HG02588 (cell line): ENCODE measurements around the gene IL1A.
"Not testable (repeated sequence)": the region's sequence is repeated elsewhere in the genome, so short reads cannot be mapped to it uniquely, and the experiment has no call there.

Experiments
- ATAC-seq: cut with Tn5 transposase; IDR thresholded peaks from one replicate; pipeline ENCODE4 v1.9.1; 2021; ENCODE audit warnings: mild to moderate bottlenecking, moderate library complexity; ENCODE audit not compliant: unreplicated experiment

The IL1A gene, protein sequence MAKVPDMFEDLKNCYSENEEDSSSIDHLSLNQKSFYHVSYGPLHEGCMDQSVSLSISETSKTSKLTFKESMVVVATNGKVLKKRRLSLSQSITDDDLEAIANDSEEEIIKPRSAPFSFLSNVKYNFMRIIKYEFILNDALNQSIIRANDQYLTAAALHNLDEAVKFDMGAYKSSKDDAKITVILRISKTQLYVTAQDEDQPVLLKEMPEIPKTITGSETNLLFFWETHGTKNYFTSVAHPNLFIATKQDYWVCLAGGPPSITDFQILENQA

GRCh38 chr2:112784199-112785189, at the start of gene IL1A:
TSS of gene IL1A (minus strand) at chr2:112784493. CDS start at chr2:112783770, 723 bp downstream.
- no peak for ATAC-seq

GRCh38 chr2:112833976-112834375, 49.7 kb upstream of the IL1A start:
- ATAC-seq: no peak

DNA sequence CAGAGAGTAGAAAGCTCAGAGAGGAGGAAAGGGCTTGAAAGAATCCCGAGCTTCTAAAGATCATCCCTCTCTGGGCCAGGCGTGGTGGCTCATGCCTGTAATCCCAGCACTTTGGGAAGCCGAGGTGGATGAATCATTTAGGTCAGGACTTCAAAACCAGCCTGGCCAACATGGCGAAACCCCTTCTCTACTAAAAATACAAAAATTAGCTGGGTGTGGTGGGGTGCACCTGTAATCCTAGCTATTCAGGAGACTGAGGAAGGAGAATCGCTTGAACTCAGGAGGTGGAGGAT, 49.3 kb upstream of the IL1A start:
- not testable (repeated sequence) for ATAC-seq

DNA sequence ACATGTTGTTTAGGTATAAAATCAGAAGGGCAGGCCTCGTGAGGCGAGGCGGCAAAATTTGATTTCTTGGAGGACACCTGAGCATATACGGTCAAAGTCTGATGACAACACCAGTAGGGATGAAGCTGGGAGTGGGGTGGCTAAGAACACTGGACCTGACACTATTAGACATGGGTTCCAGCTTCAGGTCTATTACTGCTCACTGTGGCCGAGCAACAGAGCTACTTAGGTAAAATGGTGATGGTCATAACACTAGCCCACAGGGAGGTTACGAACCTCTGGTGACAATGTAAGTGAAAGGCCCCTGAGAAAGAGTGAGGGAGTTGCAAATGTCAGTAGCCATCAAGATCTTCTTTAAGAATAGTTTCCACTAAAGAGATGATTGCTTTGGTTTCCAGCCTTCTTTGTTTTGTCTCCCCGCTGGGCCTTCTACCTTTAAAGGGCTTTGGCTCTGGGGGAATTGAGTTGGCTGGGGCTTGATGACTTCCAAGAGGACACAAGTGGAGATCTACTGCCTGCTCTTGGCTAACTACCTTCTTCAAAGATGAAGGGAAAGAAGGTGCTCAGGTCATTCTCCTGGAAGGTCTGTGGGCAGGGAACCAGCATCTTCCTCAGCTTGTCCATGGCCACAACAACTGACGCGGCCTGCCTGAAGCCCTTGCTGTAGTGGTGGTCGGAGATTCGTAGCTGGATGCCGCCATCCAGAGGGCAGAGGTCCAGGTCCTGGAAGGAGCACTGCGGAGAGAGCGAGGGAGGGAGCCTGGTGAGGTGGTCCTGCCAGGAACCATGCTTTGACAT, 48.7 kb upstream of the IL1A start:
- no peak for ATAC-seq

- ATAC-seq: no peak
Measured at GRCh38 chr2:112831946-112832840, 47.9 kb upstream of the IL1A start.

DNA sequence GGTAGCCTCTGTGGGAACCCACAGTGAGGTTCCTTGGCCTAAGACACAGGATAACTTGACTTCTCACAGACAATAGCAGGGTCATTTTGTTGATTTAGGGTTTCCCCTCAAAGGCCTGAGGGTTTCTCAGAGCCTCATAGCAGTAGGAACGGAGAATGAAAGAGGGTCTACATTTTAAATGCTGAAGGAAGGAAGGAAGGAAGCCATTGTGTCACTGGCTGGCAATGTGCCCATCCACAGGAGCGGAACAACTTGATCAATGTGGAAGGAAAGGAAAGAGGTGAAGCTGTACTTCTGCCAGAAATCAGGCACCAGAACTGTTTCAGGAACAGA, 47.2 kb upstream of the IL1A start:
- no peak for ATAC-seq

DNA sequence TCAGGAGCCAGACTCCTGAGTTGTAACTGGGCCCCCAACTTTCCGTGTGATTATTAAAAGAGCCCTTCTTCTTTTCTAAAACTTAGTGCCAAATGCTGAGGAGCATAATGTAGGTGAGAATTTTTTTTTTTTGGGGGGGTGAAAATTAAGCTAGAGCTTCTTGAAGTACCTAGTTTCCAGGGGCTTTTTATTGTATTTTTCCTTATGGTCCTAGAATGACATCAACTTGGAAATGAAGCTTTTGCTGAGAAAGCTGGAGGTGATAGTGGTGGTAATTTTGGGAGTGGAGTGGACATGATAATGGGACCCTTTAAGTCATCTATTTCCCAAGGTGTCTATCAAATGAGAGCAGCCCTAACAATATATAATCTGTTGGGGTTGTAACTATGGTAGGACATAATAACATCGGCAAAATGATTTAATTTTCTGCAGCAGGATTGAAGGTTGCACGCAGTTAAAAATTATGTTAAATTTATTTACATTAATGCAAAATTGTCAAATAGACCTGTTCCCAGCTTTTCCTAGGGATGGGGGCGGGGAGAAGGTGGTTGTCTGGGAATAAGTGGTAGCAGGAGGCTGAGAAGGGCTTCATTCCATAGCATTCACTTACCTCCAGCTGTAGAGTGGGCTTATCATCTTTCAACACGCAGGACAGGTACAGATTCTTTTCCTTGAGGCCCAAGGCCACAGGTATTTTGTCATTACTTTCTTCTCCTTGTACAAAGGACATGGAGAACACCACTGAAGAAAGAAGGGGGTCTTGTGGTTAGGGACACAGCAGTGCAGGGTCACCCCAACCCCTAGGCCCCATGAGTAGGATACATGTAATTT, 46.6 kb upstream of the IL1A start:
- no peak for ATAC-seq

DNA sequence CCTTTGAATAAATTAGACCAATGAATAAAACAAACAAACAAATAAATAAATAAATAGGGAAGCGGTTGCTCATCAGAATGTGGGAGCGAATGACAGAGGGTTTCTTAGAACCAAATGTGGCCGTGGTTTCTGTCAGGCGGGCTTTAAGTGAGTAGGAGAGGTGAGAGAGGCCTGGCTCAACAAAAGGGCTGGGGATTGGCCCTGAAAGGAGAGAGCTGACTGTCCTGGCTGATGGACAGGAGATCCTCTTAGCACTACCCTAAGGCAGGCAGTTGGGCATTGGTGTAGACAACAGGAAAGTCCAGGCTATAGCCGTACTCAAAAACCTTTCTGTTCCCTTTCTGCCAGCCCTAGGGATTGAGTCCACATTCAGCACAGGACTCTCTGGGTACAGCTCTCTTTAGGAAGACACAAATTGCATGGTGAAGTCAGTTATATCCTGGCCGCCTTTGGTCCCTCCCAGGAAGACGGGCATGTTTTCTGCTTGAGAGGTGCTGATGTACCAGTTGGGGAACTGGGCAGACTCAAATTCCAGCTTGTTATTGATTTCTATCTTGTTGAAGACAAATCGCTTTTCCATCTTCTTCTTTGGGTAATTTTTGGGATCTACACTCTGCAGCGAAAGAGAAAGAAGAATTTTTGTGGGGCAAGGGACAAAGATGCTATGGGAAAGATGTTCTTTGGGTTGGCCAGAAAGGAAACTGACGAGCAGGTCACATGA, 45.8 kb upstream of the IL1A start:
- ATAC-seq: no peak

DNA sequence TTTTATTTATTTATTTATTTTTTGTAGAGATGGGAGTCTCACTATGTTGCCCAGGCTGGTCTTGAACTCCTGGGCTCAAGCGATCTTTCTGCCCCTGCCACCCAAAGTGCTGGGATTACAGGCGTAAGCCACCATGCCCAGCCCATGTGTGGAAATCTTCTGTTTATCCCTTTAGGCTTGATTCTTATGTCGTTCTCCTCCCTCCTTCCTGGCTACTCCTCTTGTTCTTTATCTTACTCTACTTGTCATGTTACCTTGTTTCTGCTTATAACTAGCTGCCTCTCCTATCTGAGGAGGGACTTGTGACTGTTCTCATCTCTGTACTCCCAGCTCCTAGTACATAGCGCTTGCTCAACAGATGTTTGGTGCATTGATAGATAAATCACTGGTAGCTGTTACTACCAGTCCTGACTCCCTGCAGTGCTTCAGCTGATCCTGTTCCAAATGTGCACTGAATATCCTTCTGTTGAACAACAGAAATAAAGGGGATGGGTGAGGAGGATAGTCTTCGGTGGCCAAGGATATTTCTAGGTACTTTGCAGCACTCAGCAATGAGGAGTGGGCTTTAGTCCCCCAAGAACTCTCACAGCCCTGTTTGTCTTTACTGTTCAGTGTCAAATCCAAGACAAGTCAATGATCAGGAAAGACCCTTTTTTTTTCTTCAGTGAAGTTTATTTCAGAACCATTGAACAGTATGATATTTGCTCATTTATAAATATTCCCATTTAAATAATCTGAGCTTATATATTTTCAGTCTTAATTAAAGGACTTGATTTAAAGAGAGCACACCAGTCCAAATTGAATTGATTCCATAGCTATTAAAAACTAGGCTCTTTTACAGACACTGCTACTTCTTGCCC, 45.0 kb upstream of the IL1A start:
- ATAC-seq: no peak

DNA sequence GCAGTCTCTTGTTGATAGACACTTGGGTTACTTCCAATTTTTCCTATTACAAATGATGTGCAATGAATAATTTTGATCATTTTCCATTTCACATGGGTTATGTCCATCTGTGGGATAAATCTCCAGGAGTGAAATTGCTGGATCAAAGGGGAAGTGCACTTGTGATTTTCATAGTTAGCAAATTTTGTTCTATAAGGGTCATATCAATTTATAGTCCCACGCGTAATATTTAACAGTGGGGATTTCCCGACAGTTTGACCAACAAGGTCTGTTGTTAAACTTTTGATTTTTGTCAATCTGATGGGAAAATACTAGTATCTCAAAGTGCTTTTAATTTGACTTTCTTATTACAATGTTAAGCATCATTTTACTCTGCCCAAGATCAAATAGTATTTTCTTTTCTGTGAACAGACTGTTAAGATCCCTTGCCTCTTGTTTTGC, 44.0 kb upstream of the IL1A start:
- ATAC-seq: no peak

DNA sequence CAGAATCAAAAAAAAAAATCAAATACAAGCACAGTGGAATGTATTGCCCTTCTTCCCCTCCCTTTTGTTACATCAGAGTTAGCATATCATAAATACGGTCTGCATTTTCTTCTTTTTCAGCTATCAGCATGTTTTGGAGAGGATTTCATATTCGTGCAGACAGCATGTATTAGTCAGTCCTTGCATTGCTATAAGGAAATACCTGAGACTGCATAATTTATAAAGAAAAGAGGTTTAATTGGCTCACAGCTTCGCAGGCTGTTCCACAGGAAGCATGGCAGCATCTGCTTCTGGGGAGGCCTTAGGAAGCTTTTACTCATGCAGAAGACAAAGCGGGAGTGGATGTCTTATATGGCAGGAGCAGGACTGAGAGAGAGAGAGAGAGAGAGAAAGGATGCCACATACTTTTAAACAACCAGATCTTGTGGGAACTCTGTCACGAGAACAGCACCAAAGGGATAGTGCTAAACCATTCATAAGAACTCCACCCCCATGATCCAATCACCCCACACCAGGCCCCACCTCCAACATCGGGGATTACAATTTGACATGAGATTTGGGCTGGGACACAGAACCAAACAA, 43.4 kb upstream of the IL1A start:
- ATAC-seq: no peak

GRCh38 chr2:112827009-112827408, 42.7 kb upstream of the IL1A start:
- no peak for ATAC-seq

- no peak for ATAC-seq
Measured at GRCh38 chr2:112825706-112826105, 41.4 kb upstream of the IL1A start.

DNA sequence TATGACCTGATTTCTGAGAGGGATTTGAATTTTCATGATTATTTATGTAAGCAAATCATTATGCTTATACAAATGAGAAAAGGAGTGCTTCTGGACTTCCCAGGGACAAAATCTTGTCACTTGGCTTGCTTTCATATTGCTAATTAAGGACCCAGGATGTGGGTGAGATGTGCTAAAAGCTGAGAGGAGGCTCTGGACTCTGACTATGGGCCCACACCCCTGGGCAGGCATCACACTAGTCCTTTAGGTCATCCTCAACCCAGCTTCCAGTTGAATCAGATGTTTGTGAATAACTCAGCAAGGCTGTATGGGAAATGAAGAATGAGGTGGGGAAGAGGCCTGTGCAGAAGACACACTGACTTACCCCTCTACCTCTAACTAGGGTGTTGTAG, 40.4 kb upstream of the IL1A start:
- no peak for ATAC-seq

- no peak for ATAC-seq
Measured at GRCh38 chr2:112821682-112822081, 37.4 kb upstream of the IL1A start.

GRCh38 chr2:112821142-112821541, 36.8 kb upstream of the IL1A start:
- peak; percentile 67 for ATAC-seq

GRCh38 chr2:112820343-112820742, 36.0 kb upstream of the IL1A start:
- no peak for ATAC-seq

- ATAC-seq: no peak
Measured at GRCh38 chr2:112819081-112819480, 34.8 kb upstream of the IL1A start.
